Measurements from ENCODE around the gene TSNAX.

Gene TSNAX

DNA sequence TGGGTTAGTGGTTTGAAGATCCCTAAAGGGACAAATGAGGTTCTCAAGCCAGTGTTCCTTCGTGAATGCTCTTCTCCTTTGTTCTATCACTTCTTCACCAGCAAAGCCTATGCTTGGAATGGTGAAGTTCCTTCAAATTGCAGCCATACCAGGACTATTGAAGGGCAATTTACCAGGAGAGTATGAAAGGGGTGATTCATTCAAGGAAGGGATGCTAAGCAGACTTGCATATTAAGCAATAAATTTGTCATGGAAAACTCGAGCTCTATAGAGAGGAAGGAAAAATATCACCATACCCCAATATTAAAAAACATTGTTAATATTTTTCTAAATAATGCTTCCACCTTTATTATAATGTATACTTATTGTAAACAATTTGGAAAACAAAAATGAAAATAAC is 9.3 kb upstream of the TSNAX start:
- DNase-seq = no peak

DNA sequence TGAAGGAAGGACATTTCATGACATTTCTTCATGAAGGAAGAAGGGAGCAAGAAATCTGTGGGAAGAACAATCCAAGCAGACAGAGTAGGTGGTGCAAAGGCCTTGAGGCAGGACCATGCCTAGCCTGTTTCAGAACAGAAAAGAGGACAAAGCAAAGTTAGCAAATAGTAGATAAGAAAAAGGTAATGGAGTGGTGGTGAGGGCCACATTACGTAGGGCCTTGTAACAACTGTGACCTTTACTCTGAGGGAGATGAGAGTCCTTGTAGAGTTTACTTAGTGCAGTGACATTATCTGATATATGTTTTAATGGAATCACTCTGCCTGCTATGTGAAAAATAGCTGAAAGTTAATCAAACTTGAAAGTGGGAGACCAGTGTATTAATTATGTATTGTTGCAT is 6.4 kb upstream of the TSNAX start:
- no peak for DNase-seq

- no peak for DNase-seq
Measured at GRCh38 chr1:231522931-231523642, 5.4 kb upstream of the TSNAX start.

GRCh38 chr1:231523816-231524215 is 4.7 kb upstream of the TSNAX start:
- no peak for DNase-seq

DNA sequence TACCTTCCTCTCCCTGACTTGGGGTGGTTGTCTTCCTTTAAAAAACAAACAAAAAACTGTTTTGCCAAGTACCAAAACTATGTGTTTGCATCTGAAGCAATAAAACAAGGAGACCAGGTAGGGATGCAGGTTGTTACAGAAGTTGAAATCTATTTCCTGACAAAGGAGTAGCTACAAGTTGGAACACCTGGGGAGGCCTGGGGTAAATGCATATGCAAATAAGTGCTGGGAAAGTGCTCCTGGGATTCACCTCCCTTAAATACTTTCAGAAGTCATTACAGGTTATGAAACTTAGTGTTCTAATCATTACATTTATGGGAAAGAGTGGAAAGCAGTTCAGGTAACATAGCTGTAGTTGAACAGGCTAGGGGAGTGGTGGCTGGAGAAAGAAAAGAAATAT is 1.9 kb upstream of the TSNAX start:
- no peak for DNase-seq

GRCh38 chr1:231527586-231528171 is 790 bp upstream of the TSNAX start:
- DNase-seq = no peak

GRCh38 chr1:231533240-231533639 is 4.8 kb downstream of the TSNAX start:
- DNase-seq = no peak

- no peak for DNase-seq
Measured at GRCh38 chr1:231534703-231535159, 6.3 kb downstream of the TSNAX start.

DNA sequence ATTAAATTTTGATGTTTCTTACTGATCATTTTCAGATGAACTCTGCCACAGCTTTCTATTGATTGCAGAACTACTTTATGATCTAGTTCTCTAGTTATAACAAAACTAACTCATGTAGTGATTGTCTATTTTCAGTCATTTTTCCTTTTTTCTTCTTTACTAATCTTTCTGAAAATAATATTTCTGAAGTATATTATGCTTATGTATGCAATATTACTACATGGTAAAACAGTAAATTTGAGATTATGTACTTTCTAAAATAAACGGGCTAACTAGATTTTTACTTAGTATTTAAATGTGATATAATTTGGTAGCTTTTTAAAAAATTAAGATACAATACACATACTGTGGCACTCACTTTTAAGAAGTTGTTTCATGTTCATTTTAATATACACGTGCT is 7.6 kb downstream of the TSNAX start:
- DNase-seq = no peak

GRCh38 chr1:231540847-231541246 is 12.4 kb downstream of the TSNAX start:
- no peak for DNase-seq

DNA sequence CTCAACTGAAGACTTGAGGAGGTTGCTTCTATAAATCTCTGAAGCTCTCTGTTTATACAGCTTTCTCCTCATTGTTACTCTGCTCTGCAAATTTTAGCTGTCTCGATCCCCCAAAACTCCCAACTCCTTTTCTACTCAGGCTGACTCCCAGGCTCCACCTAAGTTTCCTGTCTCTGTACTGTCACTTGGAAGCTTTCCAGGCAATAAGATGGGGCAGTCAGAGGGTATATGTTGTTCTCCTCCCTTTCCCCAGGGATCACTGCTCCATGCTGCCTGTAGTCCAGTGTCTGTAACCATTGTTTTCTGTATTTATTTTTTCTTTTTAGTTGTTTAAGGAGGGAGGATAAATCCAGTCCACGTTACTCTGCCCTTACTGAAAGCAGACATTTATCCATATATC is 13.4 kb downstream of the TSNAX start:
- DNase-seq = no peak

GRCh38 chr1:231544943-231545592 is 16.6 kb downstream of the TSNAX start:
- no peak for DNase-seq

GRCh38 chr1:231546693-231547092 is 18.2 kb downstream of the TSNAX start:
- no peak for DNase-seq

DNA sequence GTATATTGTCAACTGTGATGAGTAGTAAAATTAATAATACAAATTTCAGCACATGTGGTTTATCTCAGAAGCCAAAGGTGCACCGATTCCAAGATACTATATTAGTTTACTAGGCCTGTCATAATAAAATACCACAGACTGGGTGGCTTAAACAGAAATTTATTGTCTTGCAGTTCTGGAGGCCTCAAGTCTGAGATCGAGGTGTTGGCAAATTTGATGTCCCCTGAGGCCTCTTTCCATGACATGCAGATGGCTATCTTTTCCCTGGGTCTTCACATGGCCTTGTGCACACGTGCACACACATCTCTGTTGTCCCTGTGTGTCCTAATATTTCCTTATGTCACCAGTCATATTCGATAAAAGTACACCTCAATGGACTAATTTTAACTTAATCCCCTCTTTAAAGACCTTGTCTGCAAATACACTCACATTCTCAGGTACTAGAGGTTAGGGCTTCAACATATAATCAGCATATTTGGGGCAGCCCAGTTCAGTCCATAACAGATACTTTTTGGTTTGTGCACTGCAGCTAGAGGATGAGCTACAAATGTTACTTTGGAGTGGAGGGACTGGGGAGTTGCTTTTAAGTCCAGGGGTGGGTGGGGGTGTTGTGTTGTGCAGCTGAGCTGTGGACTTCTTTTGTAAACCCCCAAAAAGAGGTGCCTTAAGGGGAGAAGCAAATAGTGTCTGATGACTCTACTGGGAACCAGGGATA is 21.4 kb downstream of the TSNAX start:
- no peak for DNase-seq

- no peak for DNase-seq
Measured at GRCh38 chr1:231550448-231550781, 21.9 kb downstream of the TSNAX start.

DNA sequence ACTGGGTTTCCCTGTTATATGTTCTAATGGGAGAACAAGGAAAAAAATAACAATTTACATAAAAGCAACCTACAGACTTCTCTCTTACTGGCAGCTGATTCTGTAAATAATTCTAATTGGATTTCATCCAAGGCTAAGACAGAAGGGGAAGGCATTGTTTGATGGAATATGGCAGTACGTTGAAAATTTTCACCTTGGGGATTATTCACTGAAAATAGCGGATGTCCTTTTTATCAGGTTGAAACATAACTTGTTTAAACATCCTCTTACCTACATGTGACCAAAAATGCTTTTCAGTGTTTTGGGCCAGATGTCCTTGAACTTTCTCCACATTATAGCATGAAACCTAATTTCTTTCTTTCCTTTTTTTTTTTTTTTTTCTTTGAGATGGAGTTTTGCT is 24.9 kb downstream of the TSNAX start:
- no peak for DNase-seq

- DNase-seq = no peak
Measured at GRCh38 chr1:231554969-231555368, 26.5 kb downstream of the TSNAX start.

DNA sequence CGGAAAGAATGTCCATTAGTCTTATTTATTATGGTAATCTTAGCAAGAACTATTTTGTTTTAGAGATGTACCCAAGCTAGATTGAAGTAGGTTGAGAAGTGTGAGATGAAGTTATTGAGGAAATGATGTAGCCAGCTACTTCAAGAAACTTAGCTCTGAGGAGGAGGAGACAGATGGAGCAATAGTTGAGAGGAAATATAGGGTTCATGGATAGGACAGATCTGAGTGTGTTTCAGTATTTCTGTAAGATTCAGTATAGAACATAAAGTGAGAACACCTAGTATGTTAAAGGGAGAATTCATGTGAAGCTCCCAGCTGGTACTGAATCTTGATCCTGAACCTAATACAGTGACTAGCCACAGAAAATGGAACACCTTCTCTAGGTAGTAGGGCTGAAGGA is 28.9 kb downstream of the TSNAX start:
- DNase-seq = no peak

GRCh38 chr1:231557898-231558707 is 29.6 kb downstream of the TSNAX start:
- no peak for DNase-seq

- no peak for DNase-seq
Measured at GRCh38 chr1:231558708-231559185, 30.3 kb downstream of the TSNAX start.

GRCh38 chr1:231561647-231562383 is 33.3 kb downstream of the TSNAX start:
- no peak for DNase-seq

GRCh38 chr1:231563247-231563646 is 34.8 kb downstream of the TSNAX start:
- DNase-seq = no peak

All from activated naive CD4-positive, alpha-beta T cell (primary cell).